ENCODE results near the gene DNAJC9. TPM values are rescaled to one million over a fixed set of nuclear protein-coding genes. Genes with fewer than 3 reads are reported as not detected.

DNAJC9 gene
- 10 to 100 TPM; 13.8 to 47.0 (median 17.0) TPM for total RNA-seq

GRCh38 chr10:73246646-73247508 is at the start of gene DNAJC9:
DNAJC9 (minus strand) TSS chr10:73247255; CDS start chr10:73247189, 66 bp downstream.
- H3K27me3 ChIP-seq = no peaks in the 10 kb centered on the region
- H3K27ac ChIP-seq = peak within 1 kb of the TSS; percentile 82 to 93 (median 88)
- peaks cover 0 to 37% (median 13%) of the 10 kb centered on the region in 4 donors for H3K4me1 ChIP-seq
- H3K4me3 ChIP-seq = peak within 1 kb of the TSS; percentile 66 to 90 (median 82)
- peak; percentile 98 to 99 (median 98) for DNase-seq
- no peaks in the 10 kb centered on the region for H3K9me3 ChIP-seq
- peak; percentile 72 to 80 for TF ChIP-seq POLR2A (IDR thresholded peaks at IDR 0.05)
- TF ChIP-seq CTCF (IDR thresholded peaks at IDR 0.05) = peak in 4 of 6 experiments; percentile 12 to 37 (median 16)
- H3K36me3 ChIP-seq = peaks cover 0 to 46% (median 0%) of the 10 kb centered on the region in 3 donors

- Histone ChIP-seq H3K27ac (no peak overlapping the region), H3K27me3 (no peaks in the 10 kb centered on the region), H3K4me3 (no peak overlapping the region), H3K4me1 (no peaks in the 10 kb centered on the region), H3K9me3 (no peaks in the 10 kb centered on the region), H3K36me3 (no peaks in the 10 kb centered on the region)
- no peak for TF ChIP-seq CTCF (IDR thresholded peaks at IDR 0.05)
- TF ChIP-seq POLR2A (IDR thresholded peaks at IDR 0.05) = no peak
- DNase-seq = no peak
These were observed 46.4 kb upstream of the DNAJC9 start for GRCh38 chr10:73293461-73293860.

GRCh38 chr10:73289958-73290357 is 42.9 kb upstream of the DNAJC9 start:
- H3K4me3 ChIP-seq = no peak overlapping the region
- DNase-seq = no peak
- TF ChIP-seq POLR2A (IDR thresholded peaks at IDR 0.05) = no peak
- no peak for TF ChIP-seq CTCF (IDR thresholded peaks at IDR 0.05)
- no peak overlapping the region for H3K27ac ChIP-seq
- H3K27me3 ChIP-seq = no peaks in the 10 kb centered on the region
- H3K36me3 ChIP-seq = no peaks in the 10 kb centered on the region
- H3K9me3 ChIP-seq = no peaks in the 10 kb centered on the region
- no peaks in the 10 kb centered on the region for H3K4me1 ChIP-seq

- no peaks in the 10 kb centered on the region for H3K9me3 ChIP-seq
- no peak for TF ChIP-seq POLR2A (IDR thresholded peaks at IDR 0.05)
- TF ChIP-seq CTCF (IDR thresholded peaks at IDR 0.05) = no peak
- no peaks in the 10 kb centered on the region for H3K27me3 ChIP-seq
- no peak overlapping the region for H3K4me3 ChIP-seq
- no peaks in the 10 kb centered on the region for H3K4me1 ChIP-seq
- H3K36me3 ChIP-seq = no peaks in the 10 kb centered on the region
- no peak overlapping the region for H3K27ac ChIP-seq
- no peak for DNase-seq
These were observed 40.4 kb upstream of the DNAJC9 start for GRCh38 chr10:73287441-73287840.

GRCh38 chr10:73281097-73281496 is 34.0 kb upstream of the DNAJC9 start:
- Histone ChIP-seq H3K4me3 (no peak overlapping the region), H3K9me3 (no peaks in the 10 kb centered on the region), H3K36me3 (no peaks in the 10 kb centered on the region), H3K4me1 (no peaks in the 10 kb centered on the region), H3K27me3 (no peaks in the 10 kb centered on the region), H3K27ac (no peak overlapping the region)
- TF ChIP-seq POLR2A (IDR thresholded peaks at IDR 0.05) (no peak), CTCF (IDR thresholded peaks at IDR 0.05) (no peak)
- DNase-seq = no peak

Data from Peyer's patch (tissue), 4 donors.